B cell (primary cell): ENCODE measurements around the gene STAT1. TPM values are rescaled to one million over a fixed set of nuclear protein-coding genes. Genes with fewer than 3 reads are reported as not detected.

Source experiments
- ATAC-seq: fragments of 200-7000 bp; cut with Tn5 transposase; one replicate; pipeline ENCODE4 v1.10.0; 2021; ENCODE audit warnings: low read depth, mild to moderate bottlenecking, moderate number of reproducible peaks, moderate library complexity
- CTCF ChIA-PET: fragments of 350-600 bp; sonication (Branson Sonifier 250); formaldehyde crosslinking; loops from one replicate; lab custom pipeline; 2021; ENCODE audit warnings: antibody characterized with exemption, inconsistent platforms; lab: Charles Lee
- POLR2A ChIA-PET: fragments of 350-600 bp; sonication (Branson Sonifier 250); formaldehyde crosslinking; loops from one replicate; lab custom pipeline; 2021; ENCODE audit warnings: antibody characterized with exemption; lab: Charles Lee
- DNase-seq: peaks from one replicate; pipeline ENCODE4 v3.0.0; 2013
- H2AFZ ChIP-seq: 2 replicates; pipeline ENCODE4 v1.6.1; 2012; ENCODE audit warnings: mild to moderate bottlenecking, low read depth, low read length; ENCODE audit not compliant: insufficient read depth, poor library complexity, severe bottlenecking
- H3K27ac ChIP-seq, 2 donors: 1 replicate in 1 of 2; 2 replicates in 1 of 2; pipeline ENCODE4 v1.5.1; 2012 to 2013; ENCODE audit warnings: low read length in 2 of 2, mild to moderate bottlenecking in 2 of 2, moderate library complexity in 1 of 2
- H3K27me3 ChIP-seq, 4 experiments: fragments of 200-600 bp in 1 of 4; sonication (generic) in 1 of 4; replicated peaks in 1 of 4; 1 replicate in 2 of 4; 2 replicates in 2 of 4; pipeline versions ENCODE4 v1.6.1 to v1.7.0; 2013 to 2016; ENCODE audit warnings: low read length in 3 of 4, mild to moderate bottlenecking in 2 of 4, mixed read lengths in 1 of 4, moderate library complexity in 1 of 4; ENCODE audit not compliant: insufficient read depth in 4 of 4, control insufficient read depth in 3 of 4; ENCODE audit errors: control extremely low read depth in 1 of 4
- H3K36me3 ChIP-seq, 2 experiments: replicated peaks in 1 of 2; 1 replicate in 1 of 2; 2 replicates in 1 of 2; pipeline versions ENCODE4 v1.6.1 to v1.7.1; 2013; ENCODE audit warnings: low read length in 1 of 2; ENCODE audit not compliant: insufficient read depth in 2 of 2, control insufficient read depth in 1 of 2; ENCODE audit errors: control extremely low read depth in 1 of 2, extremely low read depth in 1 of 2
- H3K4me1 ChIP-seq, 2 donors: fragments of 200-600 bp in 1 of 2; sonication (generic) in 1 of 2; 1 replicate in 1 of 2; 2 replicates in 1 of 2; pipeline versions ENCODE4 v1.5.1 to v1.6.1; 2013 to 2017; ENCODE audit warnings: low read length in 2 of 2; ENCODE audit not compliant: control insufficient read depth in 2 of 2, insufficient read depth in 2 of 2
- H3K4me2 ChIP-seq: replicated peaks from 2 replicates; pipeline ENCODE3; 2012; ENCODE audit warnings: mild to moderate bottlenecking, low read depth, low read length; ENCODE audit not compliant: poor library complexity, severe bottlenecking
- H3K4me3 ChIP-seq, 5 experiments: fragments of 200-600 bp in 1 of 5; sonication (generic) in 1 of 5; 1 replicate in 3 of 5; 2 replicates in 2 of 5; pipeline versions ENCODE4 v1.5.1 to v1.7.0; 2011 to 2016; ENCODE audit warnings: low read length in 4 of 5, mild to moderate bottlenecking in 4 of 5, low read depth in 2 of 5, control low read depth in 1 of 5, moderate library complexity in 1 of 5; ENCODE audit not compliant: insufficient read depth in 1 of 5; ENCODE audit errors: control extremely low read depth in 1 of 5, extremely low read depth in 1 of 5
- H3K79me2 ChIP-seq: fragments of 200-600 bp; sonication (generic); one replicate; pipeline ENCODE4 v1.6.0; 2016; ENCODE audit warnings: low read length; ENCODE audit not compliant: control insufficient read depth, insufficient read depth
- H3K9ac ChIP-seq: fragments of 200-600 bp; sonication (generic); 2 replicates; pipeline ENCODE4 v1.6.1; 2017; ENCODE audit warnings: mild to moderate bottlenecking, low read length, moderate library complexity
- H3K9me3 ChIP-seq, 3 donors: one replicate each; pipeline versions ENCODE4 v1.6.1 to v1.7.1; 2013; ENCODE audit warnings: low read length in 2 of 3; ENCODE audit not compliant: control insufficient read depth in 2 of 3, insufficient read depth in 1 of 3; ENCODE audit errors: control extremely low read depth in 1 of 3
- H4K20me1 ChIP-seq: 2 replicates; pipeline ENCODE4 v1.6.0; 2012; ENCODE audit warnings: mild to moderate bottlenecking, low read length; ENCODE audit not compliant: insufficient read depth, control insufficient read depth, poor library complexity, severe bottlenecking
- H3K27ac Mint-ChIP-seq: one replicate; pipeline ENCODE4 v1.8.0; 2021; ENCODE audit warnings: mixed read lengths
- H3K27me3 Mint-ChIP-seq: one replicate; pipeline ENCODE4 v1.8.0; 2021; ENCODE audit warnings: mixed read lengths
- H3K4me1 Mint-ChIP-seq: one replicate; pipeline ENCODE4 v1.8.0; 2021; ENCODE audit warnings: mixed read lengths
- H3K4me3 Mint-ChIP-seq: one replicate; pipeline ENCODE4 v1.8.0; 2021; ENCODE audit warnings: mixed read lengths
- H3K9me3 Mint-ChIP-seq: one replicate; pipeline ENCODE4 v1.8.0; 2022; ENCODE audit warnings: mixed read lengths; ENCODE audit not compliant: insufficient read depth
- CTCF ChIP-seq: fragments of 200-600 bp; IDR thresholded peaks from one replicate; pipeline ENCODE4 v1.8.0; 2022; ENCODE audit warnings: antibody characterized with exemption, mild to moderate bottlenecking
- EZH2 ChIP-seq: IDR thresholded peaks from 2 replicates; pipeline ENCODE4 v1.6.1; 2012; ENCODE audit warnings: borderline replicate concordance, low read depth, mild to moderate bottlenecking, moderate library complexity, low read length; ENCODE audit not compliant: insufficient read depth, poor library complexity, severe bottlenecking
- WGBS: methylation state at CpG from one replicate; pipeline ENCODE4 v1.1.5; 2013; ENCODE audit warnings: missing lambda C conversion rate; ENCODE audit not compliant: insufficient coverage; 5-methylcytosine and 5-hydroxymethylcytosine counted together
- intact Hi-C: fragments of 100-400 bp; cut with micrococcal nuclease; formaldehyde crosslinking; loops from one replicate; pipeline ENCODE4 v1.10.0; 2022
- polyA plus RNA-seq: library from polyadenylated mRNA; depleted of rRNA; stranded (reverse); fragments of >200 nt; gene quantifications from 2 replicates; pipeline ENCODE4 v1.2.3, GENCODE V29; 2012
- total RNA-seq, 2 donors: library from RNA; stranded (reverse); fragments of 120-200 nt in 1 of 2; gene quantifications; 1 replicate in 1 of 2; 2 replicates in 1 of 2; pipeline versions ENCODE4 v1.2.3 to v1.2.4, GENCODE V29; 2013 to 2022

STAT1 gene
- total and polyA plus RNA-seq, 2 donors (not counting 1 experiment from before 2014, with no cell fraction given): 20.5 to 50.9 TPM

- Histone ChIP-seq H3K27me3 (peaks cover 0 to 6% (median 2%) of the 10 kb centered on the region in 4 experiments), H3K79me2 (no peaks in the 10 kb centered on the region), H3K36me3 (no peaks in the 10 kb centered on the region), H3K27ac (no peak overlapping the region), H2AFZ (no peak overlapping the region), H3K9me3 (no peaks in the 10 kb centered on the region), H3K4me3 (no peak overlapping the region), H4K20me1 (no peaks in the 10 kb centered on the region), H3K4me1 (peaks cover 6 to 10% of the 10 kb centered on the region in 2 donors), H3K9ac (no peak overlapping the region), H3K4me2 (no peak overlapping the region)
- Mint-ChIP-seq H3K27ac (no peak overlapping the region), H3K4me1 (no peaks in the 10 kb centered on the region), H3K27me3 (peaks cover 22% of the 10 kb centered on the region), H3K4me3 (no peak overlapping the region), H3K9me3 (no peaks in the 10 kb centered on the region)
- ChIA-PET CTCF (interaction anchor here (1.1 kb wide), 1 partner anchor 99 kb away, joined by 4 read pairs; no protein-coding TSS in a partner anchor), POLR2A (interaction anchor here (0.6 kb wide), 1 partner anchor 22 kb away, joined by 3 read pairs; no protein-coding TSS in a partner anchor)
- TF ChIP-seq EZH2: no peak
- no peak for TF ChIP-seq CTCF
- ATAC-seq (no peak), DNase-seq (no peak)
- WGBS: 75% methylated on average over 1 of the region's 2 CpGs
- intact Hi-C loops: loop anchor here (10.0 kb wide), 1 partner anchor 249 kb away; no protein-coding TSS in a partner anchor
Observed at GRCh38 chr2:191056228-191056627, 42.3 kb upstream of the STAT1 start.

- Histone ChIP-seq H3K9me3 (no peaks in the 10 kb centered on the region), H2AFZ (no peak overlapping the region), H3K9ac (no peak overlapping the region), H4K20me1 (no peaks in the 10 kb centered on the region), H3K27ac (no peak overlapping the region), H3K27me3 (peaks cover 0 to 10% (median 4%) of the 10 kb centered on the region in 4 experiments), H3K4me3 (no peak overlapping the region), H3K4me1 (peaks cover 6 to 10% of the 10 kb centered on the region in 2 donors), H3K36me3 (no peaks in the 10 kb centered on the region), H3K4me2 (no peak overlapping the region), H3K79me2 (no peaks in the 10 kb centered on the region)
- Mint-ChIP-seq H3K9me3 (no peaks in the 10 kb centered on the region), H3K27ac (no peak overlapping the region), H3K27me3 (peaks cover 16% of the 10 kb centered on the region), H3K4me3 (no peak overlapping the region), H3K4me1 (no peaks in the 10 kb centered on the region)
- ATAC-seq (no peak), DNase-seq (no peak)
- POLR2A ChIA-PET: no interaction called here
- CTCF ChIA-PET: interaction anchor here (0.6 to 9.6 kb wide), 23 partner anchors 8 to 1109 kb away, joined by 3 to 418 read pairs (median 8); partner anchors contain the start of gene STAT4
- WGBS: 72% methylated on average over 4 of the region's 6 CpGs
- intact Hi-C loops: loop anchor here (10.0 kb wide), 1 partner anchor 252 kb away; no protein-coding TSS in a partner anchor
- TF ChIP-seq EZH2: no peak
- TF ChIP-seq CTCF: no peak
Observed at GRCh38 chr2:191053256-191053655, 39.3 kb upstream of the STAT1 start.
